Measurements from ENCODE around the gene TMEM209.
"Not testable (repeated sequence)": the region's sequence is repeated elsewhere in the genome, so short reads cannot be mapped to it uniquely, and the experiment has no call there.

The TMEM209 gene

GRCh38 chr7:130205084-130205947 is at the start of gene TMEM209:
Gene TMEM209 (minus strand): TSS chr7:130205406. CDS start chr7:130205375, 31 bp downstream.
- DNase-seq, result peak; percentile 99

- DNase-seq, result no peak
Observed at GRCh38 chr7:130254555-130254954, 49.3 kb upstream of the TMEM209 start.

GRCh38 chr7:130249626-130250025 is 44.4 kb upstream of the TMEM209 start:
- not testable (repeated sequence) for DNase-seq

DNA sequence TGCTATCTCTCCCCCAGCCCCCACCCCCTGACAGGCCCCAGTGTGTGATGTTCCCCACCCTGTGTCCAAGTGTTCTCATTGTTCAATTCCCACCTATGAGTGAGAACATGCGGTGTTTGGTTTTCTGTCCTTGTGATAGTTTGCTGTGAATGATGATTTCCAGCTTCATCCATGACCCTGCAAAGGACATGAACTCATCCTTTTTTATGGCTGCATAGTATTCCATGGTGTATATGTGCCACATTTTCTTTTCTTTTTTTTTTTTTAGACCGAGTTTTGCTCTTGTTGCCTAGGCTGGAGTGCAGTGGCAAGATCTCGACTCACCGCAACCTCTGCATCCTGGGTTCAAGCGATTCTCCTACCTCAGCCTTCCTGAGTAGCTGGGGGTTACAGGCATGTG is 43.6 kb upstream of the TMEM209 start:
- DNase-seq, result not testable (repeated sequence)

- DNase-seq, result not testable (repeated sequence)
Observed at GRCh38 chr7:130246491-130246890, 41.3 kb upstream of the TMEM209 start.

DNA sequence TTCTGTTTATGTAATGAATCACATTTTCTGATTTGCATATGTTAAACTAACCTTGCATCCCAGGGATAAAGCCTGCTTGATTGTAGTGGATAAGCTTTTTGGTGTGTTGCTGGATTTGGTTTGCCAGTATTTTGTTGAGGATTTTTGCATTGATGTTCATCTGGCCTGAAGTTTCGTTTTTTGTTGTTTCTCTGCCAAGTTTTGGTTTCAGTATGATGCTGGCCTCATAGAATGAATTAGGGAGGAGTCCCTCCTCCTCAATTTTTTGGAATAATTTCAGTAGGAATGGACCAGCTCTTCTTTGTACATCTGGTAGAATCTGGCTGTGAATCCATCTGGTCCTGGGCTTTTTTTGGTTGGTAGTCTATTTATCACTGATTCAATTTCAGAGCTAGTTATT is 38.3 kb upstream of the TMEM209 start:
- peak; percentile 57 for DNase-seq

GRCh38 chr7:130242198-130243014 is 37.2 kb upstream of the TMEM209 start:
- peak; percentile 63 for DNase-seq

DNA sequence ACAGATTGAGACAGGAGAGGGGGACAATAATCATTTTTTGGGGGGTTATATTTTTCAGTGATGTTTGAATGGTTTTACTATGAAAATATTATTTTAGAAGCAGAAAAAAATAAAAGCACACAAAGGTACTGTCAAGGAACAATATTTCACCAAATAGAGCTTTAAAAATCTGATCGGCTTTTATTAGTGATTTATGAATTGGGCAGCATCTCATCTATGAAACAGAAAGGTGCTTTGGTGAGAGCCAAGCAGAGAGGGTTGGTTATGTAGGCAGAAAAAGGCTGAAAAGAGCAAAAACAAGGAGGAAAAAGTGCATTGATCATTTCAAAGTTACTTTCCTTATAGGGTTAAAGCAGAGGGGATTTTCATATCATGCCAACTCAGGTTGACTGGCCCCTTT is 35.0 kb upstream of the TMEM209 start:
- no peak for DNase-seq

DNA sequence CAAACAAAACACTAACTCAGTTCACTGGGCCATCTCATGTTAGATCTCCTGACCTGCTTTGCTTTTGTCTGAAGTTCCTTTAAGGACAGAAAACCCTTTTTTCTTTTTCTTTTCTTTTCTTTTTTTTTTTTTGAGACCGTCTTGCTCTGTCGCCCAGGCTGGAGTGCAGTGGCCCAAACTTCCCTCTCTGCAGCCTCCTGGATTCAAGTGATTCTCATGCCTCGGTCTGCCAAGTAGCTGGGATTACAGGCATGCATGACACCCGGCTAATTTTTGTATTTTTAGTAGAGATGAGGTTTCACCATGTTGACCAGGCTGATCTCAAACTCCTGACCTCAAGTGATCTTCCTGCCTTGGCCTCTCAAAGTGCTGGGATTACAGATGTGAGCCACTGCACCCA is 31.2 kb upstream of the TMEM209 start:
- not testable (repeated sequence) for DNase-seq

GRCh38 chr7:130234078-130234477 is 28.9 kb upstream of the TMEM209 start:
- no peak for DNase-seq

- no peak for DNase-seq
Observed at GRCh38 chr7:130232209-130232608, 27.0 kb upstream of the TMEM209 start.

DNA sequence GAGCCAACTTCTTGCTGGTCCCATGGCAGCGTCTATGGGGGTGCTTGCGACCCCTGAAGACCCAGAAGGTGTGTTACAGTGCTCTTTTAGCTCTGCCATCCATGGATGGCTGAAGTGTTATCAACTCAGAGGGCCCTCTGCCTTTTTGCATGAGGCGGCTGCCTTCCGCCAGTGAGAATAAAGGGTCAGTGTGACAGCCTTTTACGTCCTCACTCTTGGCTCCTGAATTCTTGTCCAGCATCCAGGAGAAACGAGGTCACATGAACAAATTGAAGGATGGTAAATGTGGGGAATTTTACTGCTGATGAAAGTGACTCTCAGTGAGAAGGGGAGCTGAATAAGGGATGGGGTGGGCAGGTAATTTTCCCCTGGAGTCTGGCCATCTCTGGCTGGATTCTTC is 26.6 kb upstream of the TMEM209 start:
- no peak for DNase-seq

- not testable (repeated sequence) for DNase-seq
Observed at GRCh38 chr7:130229981-130230380, 24.8 kb upstream of the TMEM209 start.

- DNase-seq, result no peak
Observed at GRCh38 chr7:130228840-130229502, 23.8 kb upstream of the TMEM209 start.

DNA sequence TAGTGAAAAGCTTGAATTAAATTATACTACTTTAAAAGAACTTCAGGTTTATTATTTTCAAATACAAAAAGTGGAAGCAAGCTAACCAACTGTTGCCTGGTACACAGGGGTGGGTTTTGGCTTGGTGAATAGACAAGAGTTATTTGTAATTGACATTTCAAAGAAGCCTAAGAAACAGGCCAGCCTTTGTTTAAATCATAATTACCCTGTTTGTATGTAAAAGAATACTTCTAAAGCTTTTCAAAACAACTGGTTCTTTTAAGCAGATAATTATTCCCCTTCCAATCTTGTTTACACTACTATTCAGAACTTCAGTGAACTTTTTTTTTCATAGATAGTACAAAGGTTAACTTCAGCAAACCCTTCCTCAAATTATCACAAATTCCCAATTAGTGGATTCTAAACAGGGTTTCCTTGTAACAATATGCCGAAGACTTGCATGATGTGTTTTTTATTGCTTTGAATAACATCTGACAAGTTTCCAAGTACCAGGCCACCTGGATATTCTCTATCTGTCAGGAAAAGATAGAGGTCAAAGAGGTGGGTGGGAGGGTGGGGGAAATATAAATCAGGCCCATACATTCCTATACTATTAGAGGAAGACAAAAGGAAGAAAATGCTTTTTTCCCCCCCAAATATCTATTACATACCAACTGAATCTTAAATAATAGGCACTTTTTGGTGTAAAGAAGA is 22.8 kb upstream of the TMEM209 start:
- no peak for DNase-seq

GRCh38 chr7:130226333-130226732 is 21.1 kb upstream of the TMEM209 start:
- no peak for DNase-seq

GRCh38 chr7:130224923-130225322 is 19.7 kb upstream of the TMEM209 start:
- DNase-seq, result not testable (repeated sequence)

DNA sequence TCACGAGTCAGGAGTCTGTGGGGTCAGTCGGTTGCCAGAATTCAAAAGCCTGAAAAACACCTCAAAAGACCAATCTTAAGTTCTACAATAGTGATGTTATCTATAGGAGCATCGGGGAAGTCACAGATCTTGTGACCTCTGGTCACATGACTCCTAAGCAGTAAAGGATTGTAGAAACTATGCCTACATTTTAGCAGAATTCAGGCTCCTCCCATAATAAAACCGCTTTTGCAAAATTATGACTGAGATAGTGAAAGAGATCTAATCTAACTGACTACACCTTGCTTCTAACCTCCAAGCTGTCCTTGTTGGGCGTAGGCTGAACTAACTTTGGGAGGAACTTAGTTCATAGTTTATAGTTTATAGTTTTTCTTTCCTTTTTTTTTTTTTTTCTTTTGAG is 19.0 kb upstream of the TMEM209 start:
- DNase-seq, result no peak

DNA sequence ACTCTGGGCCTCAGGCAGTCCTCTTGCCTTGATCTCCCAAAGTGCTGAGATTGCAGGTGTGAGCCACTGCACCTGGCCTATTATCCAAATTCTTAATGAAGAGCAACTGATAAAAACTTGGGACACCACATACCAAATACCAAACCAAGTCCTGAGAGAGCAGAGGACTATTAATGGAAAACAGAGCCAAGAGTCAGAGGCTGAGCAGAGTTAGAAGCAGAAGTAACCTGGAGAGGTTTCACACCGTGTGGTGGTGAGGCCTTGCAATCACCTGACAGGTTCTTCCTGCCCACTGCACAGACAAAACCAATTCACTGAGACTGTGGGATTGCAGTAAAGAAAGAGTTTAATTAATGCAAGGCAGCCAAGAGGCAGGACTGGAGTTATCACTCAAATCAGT is 18.4 kb upstream of the TMEM209 start:
- DNase-seq, result no peak

DNA sequence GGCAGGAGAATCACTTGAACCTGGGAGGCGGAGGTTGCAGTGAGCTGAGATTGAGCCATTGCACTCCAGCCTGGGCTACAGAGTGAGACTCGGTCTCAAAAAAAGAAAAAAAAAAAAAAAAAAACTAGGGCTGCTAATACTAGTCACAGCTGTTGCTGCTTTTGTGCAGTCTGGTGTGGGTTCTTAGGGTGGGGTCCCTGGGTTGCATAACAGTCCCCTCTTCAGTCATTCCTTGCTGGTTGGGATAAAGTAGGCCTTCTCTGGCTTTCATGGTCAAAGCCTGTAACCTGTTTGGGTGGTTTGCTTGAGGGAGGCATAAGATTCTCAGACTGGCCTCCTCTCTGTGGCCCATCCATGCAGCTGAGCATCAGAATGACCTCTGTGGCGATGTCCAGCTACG is 16.5 kb upstream of the TMEM209 start:
- DNase-seq, result no peak

DNA sequence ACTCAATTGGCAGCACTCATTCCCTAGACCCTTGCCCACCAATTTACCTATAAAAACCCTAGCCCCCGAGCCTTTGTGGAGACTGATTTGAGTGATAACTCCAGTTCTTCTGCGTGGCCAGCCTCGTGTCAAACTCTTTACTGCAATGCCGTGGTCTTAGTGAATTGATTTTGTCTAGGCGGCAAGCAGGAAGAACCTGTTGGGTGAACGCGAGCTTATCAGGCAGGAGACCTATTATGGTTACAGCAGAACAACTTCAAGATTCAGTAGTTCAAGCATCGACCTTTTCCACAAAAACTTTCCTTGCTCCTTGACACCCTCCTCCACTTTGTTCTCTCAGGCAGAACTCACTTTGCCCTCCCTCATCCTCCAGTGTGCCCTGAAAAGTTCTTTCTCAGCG is 14.7 kb upstream of the TMEM209 start:
- no peak for DNase-seq

DNA sequence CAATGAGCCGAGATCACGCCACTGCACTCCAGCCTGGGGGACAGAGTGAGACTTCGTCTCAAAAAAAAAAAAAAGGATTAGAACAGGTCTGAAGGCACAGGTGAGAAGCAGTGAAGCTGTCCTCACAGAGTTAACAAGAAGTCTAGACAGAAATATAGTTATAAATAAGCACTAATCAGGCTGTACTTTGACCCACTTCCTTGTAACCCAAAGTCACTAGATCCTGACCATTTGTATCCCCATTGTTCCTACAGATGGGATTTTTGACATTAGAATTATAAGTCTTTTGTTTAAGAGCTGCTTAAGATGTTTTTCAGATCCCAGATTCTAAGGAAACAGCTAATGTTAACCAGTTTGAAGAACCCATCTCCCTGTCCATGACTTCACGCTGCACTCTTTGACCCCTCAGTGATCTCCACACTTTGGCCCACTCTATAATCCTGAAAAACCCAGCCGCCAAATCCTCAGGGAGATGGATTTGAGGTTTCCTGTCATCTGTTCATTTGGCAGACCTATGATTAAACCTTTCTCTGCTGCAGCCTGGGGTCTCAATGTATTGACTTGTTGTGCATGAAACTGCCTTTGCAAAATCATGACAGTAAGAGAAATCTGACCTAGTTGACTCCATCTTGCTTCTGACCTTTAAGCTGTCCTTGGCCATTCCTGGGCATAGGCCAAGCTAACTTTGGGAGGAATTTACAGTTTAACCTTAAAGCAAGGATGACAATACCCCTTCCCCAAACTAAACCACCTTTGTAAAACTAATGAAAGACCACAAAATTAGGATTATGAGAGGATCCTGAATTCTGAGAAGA is 13.8 kb upstream of the TMEM209 start:
- DNase-seq, result no peak
